ENCODE data around the gene USP19. TPM values are rescaled to one million over a fixed set of nuclear protein-coding genes. Genes with fewer than 3 reads are reported as not detected.

USP19 gene
- polyA plus RNA-seq, 3 donors, result 18.4 to 55.7 (median 24.1) TPM

GRCh38 chr3:49148159-49148558 lies 27.5 kb upstream of the USP19 start:
- no peak overlapping the region for H3K27ac ChIP-seq (ENCODE audit: low read depth in 1 of 2, low read length in 2 of 2)
- intact Hi-C loops (cut with micrococcal nuclease), result no loop called here
- H3K79me2 ChIP-seq (ENCODE audit: insufficient read depth, low read length), result no peaks in the 10 kb centered on the region
- no peak overlapping the region for H3K4me2 ChIP-seq (replicated peaks; ENCODE audit: extremely low read depth, low read length, poor library complexity, severe bottlenecking)
- no peaks in the 10 kb centered on the region for H3K36me3 ChIP-seq (replicated peaks in 1 of 2; ENCODE audit: control insufficient read depth in 1 of 2, insufficient read depth in 2 of 2, low read length in 2 of 2)
- H3K4me3 Mint-ChIP-seq, result no peak overlapping the region
- TF ChIP-seq CTCF (IDR thresholded peaks at IDR 0.05), result no peak
- H3K27me3 Mint-ChIP-seq (ENCODE audit: low read depth in 3 of 3), result peaks cover 1 to 7% (median 3%) of the 10 kb centered on the region in 3 donors
- WGBS (ENCODE audit: insufficient coverage), result 40% methylated on average over 2 of the region's 5 CpGs
- H3K4me1 ChIP-seq (ENCODE audit: control insufficient read depth in 1 of 2, insufficient read depth in 2 of 2, low read length in 2 of 2), result no peaks in the 10 kb centered on the region
- H3K36me3 Mint-ChIP-seq, result no peaks in the 10 kb centered on the region
- peaks cover 0 to 2% (median 0%) of the 10 kb centered on the region in 7 donors for H3K9me3 Mint-ChIP-seq
- H3K27me3 ChIP-seq (ENCODE audit: control insufficient read depth in 2 of 2, insufficient read depth in 2 of 2, low read length in 2 of 2), result no peaks in the 10 kb centered on the region
- no peak overlapping the region for H2AFZ ChIP-seq (ENCODE audit: insufficient read depth, low read depth, low read length, poor library complexity, severe bottlenecking)
- no peaks in the 10 kb centered on the region for H3K4me1 Mint-ChIP-seq
- DNase-seq, result no peak
- H3K9me3 ChIP-seq (replicated peaks in 1 of 2; ENCODE audit: control insufficient read depth in 1 of 2, insufficient read depth in 1 of 2, low read length in 2 of 2), result peaks cover 0 to 3% of the 10 kb centered on the region in 2 donors
- no peak overlapping the region for H3K27ac Mint-ChIP-seq
- H3K4me3 ChIP-seq (replicated peaks in 1 of 3; ENCODE audit: low read depth in 2 of 3, low read length in 3 of 3), result no peak overlapping the region
- H4K20me1 ChIP-seq (ENCODE audit: insufficient read depth, low read length), result no peaks in the 10 kb centered on the region
- H3K9ac ChIP-seq (ENCODE audit: insufficient read depth, low read length, poor library complexity, severe bottlenecking), result no peak overlapping the region

GRCh38 chr3:49140080-49140479 lies 19.5 kb upstream of the USP19 start:
- peaks cover 12 to 26% (median 20%) of the 10 kb centered on the region in 7 donors for H3K9me3 Mint-ChIP-seq
- intact Hi-C loops (cut with micrococcal nuclease), result no loop called here

More at GRCh38 chr3:49140080-49140479, 19.5 kb upstream of the USP19 start:
- Histone ChIP-seq H3K79me2 (ENCODE audit: insufficient read depth, low read length) (no peaks in the 10 kb centered on the region), H2AFZ (ENCODE audit: insufficient read depth, low read depth, low read length, poor library complexity, severe bottlenecking) (no peak overlapping the region), H3K9ac (ENCODE audit: insufficient read depth, low read length, poor library complexity, severe bottlenecking) (no peak overlapping the region), H3K9me3 (replicated peaks in 1 of 2; ENCODE audit: control insufficient read depth in 1 of 2, insufficient read depth in 1 of 2, low read length in 2 of 2) (peaks cover 10 to 17% of the 10 kb centered on the region in 2 donors), H3K4me2 (replicated peaks; ENCODE audit: extremely low read depth, low read length, poor library complexity, severe bottlenecking) (no peak overlapping the region), H3K36me3 (replicated peaks in 1 of 2; ENCODE audit: control insufficient read depth in 1 of 2, insufficient read depth in 2 of 2, low read length in 2 of 2) (no peaks in the 10 kb centered on the region), H3K4me3 (replicated peaks in 1 of 3; ENCODE audit: low read depth in 2 of 3, low read length in 3 of 3) (no peak overlapping the region), H3K27ac (ENCODE audit: low read depth in 1 of 2, low read length in 2 of 2) (no peak overlapping the region), H3K4me1 (ENCODE audit: control insufficient read depth in 1 of 2, insufficient read depth in 2 of 2, low read length in 2 of 2) (no peaks in the 10 kb centered on the region), H3K27me3 (ENCODE audit: control insufficient read depth in 2 of 2, insufficient read depth in 2 of 2, low read length in 2 of 2) (no peaks in the 10 kb centered on the region), H4K20me1 (ENCODE audit: insufficient read depth, low read length) (no peaks in the 10 kb centered on the region)
- no peak for DNase-seq
- TF ChIP-seq CTCF (IDR thresholded peaks at IDR 0.05), result no peak
- H3K4me3 Mint-ChIP-seq, result no peak overlapping the region
- H3K27me3 Mint-ChIP-seq (ENCODE audit: low read depth in 3 of 3), result peaks cover 4 to 10% (median 9%) of the 10 kb centered on the region in 3 donors
- 80% methylated on average over 1 of the region's 3 CpGs for WGBS (ENCODE audit: insufficient coverage)
- H3K36me3 Mint-ChIP-seq, result no peaks in the 10 kb centered on the region
- no peak overlapping the region for H3K27ac Mint-ChIP-seq
- no peaks in the 10 kb centered on the region for H3K4me1 Mint-ChIP-seq
